ENCODE data around the gene GADD45A. TPM values are rescaled to one million over a fixed set of nuclear protein-coding genes. Genes with fewer than 3 reads are reported as not detected.

The GADD45A gene
- polyA plus RNA-seq, 3 donors: 117 to 145 (median 130) TPM

DNA sequence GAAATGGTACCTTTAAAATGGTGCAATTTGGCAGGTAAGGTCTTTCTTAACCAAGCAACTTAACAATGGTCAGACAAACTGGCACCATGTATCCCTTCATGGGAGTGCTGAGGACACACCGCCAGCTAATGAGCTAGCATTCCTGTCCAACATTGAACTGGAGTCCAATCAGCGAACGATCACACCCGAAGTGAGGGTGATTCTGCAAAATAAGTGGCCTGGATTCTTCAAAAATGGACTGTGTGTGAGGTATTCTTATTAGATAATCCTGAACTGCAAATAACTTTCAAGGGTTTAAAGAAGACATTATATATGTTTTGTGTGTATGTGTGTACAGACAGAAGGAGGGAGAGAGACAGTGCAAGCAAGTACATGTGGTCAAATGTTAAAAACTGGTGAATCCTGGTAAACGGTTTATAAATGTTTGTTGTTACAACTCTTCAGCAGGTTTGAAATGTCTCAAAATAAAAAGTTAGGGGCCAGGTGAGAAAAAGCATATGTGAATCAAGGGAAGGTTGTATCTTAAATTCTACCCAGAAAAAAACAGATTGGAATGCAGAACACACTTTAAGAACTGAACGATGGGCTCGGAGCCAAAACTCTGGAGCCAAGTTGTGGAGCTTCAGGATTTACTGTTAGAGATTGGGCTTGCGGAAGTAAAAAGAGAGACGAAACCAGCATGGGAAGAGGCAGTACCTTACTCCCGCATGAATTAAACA lies 20.9 kb downstream of the GADD45A start:
- DNase-seq (ENCODE audit: extremely low read depth in 1 of 11, low read depth in 9 of 11, low spot score in 4 of 11): no peak

DNA sequence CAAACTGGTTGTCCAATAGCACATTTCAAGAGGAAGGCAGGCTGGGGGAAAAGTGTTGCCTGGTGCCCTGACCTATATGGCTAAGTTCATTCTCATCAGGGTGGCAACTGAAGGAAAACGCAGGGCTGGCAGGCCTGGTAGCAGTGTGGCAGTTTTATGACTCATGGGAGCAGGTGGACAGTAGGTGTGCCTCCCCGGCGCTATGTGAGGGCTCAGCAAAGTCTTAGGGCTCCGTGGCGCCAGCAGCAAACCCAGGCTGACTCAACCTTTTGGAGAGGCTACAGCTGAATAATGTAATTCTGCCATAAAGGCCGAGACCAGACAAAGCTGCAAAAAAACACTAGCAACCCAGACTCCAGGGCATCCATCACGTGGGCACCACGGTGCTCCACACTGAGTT lies 23.6 kb downstream of the GADD45A start:
- DNase-seq (ENCODE audit: extremely low read depth in 1 of 11, low read depth in 9 of 11, low spot score in 4 of 11): no peak

DNA sequence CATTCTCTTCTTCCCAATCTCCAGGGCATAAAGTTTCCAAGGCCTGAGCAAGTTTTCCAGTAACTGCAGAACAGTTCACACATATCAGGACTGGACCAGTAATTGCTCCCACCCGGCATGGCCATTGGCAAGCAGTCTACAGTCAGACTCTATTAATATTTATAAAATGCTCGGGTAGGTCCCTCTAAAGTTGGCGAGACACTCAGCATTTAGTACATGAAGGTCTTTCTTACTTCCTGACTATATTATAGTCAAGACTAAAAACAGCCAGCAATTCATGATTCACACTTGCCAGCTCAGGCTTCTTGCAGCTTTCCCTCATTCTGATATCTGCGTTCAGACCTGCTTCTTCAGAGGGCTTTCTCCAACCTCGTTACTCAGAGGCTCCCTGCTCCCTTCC lies 25.4 kb downstream of the GADD45A start:
- no peak for DNase-seq (ENCODE audit: extremely low read depth in 1 of 11, low read depth in 9 of 11, low spot score in 4 of 11)

DNA sequence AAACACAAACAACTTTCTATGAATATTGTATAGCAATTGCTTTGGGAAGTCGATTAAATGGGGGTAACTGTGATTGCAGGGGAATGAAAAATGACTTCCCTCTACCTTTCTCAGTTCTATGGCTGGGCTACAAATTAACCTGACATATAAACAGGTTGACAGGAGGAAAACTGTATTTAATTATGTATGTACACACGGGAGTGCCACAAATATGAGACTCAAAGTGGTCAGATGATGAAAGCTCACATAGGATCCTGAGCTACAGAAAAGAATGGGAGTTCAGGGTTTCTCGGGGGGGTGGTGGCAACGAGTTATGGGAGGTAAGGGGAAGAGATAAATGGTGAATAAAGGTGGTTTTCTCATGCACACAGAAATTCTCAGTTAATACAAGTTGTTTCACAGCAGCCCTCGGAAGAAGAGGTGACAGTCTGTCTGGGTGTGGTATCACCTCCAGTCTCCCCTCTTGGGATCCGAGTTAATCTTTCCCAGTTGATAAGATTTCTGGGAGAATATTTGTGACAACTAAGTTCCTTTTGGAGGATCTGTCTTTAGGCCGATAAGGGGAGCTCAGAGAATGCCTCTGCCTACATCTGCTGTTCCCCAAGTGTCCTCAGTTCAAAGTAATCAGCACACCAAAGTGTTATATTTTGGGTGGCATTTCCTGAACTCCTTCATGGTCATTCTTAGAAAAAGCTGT lies 26.3 kb downstream of the GADD45A start:
- DNase-seq (ENCODE audit: extremely low read depth in 1 of 11, low read depth in 9 of 11, low spot score in 4 of 11): no peak

DNA sequence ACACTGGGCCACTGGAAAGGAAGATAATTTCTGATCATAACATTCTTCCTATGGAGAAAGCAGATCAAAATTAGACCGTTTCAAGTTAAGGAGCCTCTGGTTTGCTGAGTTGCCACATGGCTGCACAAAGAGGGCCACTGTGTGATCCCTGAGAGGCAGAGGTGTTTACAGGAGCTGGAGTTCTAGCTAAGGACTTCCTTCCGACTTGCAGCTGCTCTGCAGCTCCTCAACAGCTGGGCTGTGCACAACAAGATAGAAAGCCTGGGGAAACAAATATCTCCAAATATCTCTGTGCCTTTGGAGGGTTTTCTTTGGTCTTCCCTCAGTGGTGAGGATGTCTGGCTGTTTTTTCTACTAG lies 26.8 kb downstream of the GADD45A start:
- DNase-seq (ENCODE audit: extremely low read depth in 1 of 11, low read depth in 9 of 11, low spot score in 4 of 11): no peak

DNA sequence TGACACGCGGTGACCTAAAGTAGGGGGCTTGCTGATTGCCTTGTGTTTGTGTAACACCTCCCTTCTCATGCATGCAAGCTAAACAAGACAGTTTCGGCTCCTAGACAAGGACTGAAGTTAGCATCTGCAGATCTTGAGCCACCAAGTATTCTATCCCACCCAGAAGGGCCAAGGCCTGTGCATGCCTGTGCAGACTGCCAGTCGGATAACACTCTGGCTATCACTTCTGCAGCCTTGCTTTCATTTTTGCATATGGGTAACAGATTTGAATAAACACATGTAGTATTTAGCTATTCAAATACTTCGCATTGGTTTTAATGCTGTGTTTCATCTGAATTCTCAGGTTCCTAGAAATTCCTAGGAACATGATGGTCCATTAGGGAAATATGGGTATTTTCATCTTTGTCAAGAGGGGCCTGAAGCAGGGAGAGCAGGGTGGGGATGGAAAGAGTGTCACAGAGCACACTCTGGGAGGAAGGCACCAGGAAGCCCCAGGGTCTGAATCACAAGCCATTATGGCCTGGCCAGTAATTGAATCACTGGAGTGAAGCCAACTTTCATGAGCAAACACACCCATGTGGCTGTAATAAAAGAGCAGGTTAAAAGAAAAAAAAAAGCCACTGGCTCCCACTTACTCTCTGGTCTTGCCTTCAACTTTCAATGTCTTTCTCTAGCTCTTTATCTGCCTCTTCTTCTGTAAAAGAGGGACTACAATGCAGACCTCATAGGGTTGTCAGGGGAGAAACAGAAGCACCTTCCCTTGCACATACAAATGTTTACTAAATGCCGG lies 28.3 kb downstream of the GADD45A start:
- DNase-seq (ENCODE audit: extremely low read depth in 1 of 11, low read depth in 9 of 11, low spot score in 4 of 11): peak in 2 of 11 donors; percentile 20 to 30

DNA sequence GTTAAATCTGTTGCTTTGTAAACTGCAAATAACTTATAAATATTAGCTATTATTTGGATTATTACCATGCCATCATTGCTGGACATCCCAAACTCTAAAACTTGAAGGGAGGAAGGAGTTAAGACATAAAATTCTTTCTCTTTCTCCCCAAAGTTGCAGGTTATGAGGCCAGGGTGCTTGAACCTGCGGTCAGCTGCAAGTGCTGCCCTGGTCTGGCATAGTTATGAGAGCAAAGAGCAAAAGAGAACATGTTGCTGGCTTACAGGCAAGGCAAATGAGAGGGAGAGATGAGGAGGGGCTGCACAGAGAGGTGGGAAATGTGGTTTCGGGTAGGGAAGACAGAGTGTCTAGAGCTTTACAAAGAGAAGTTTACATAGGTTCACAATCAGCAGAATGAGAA lies 30.8 kb downstream of the GADD45A start:
- no peak for DNase-seq (ENCODE audit: extremely low read depth in 1 of 11, low read depth in 9 of 11, low spot score in 4 of 11)

DNA sequence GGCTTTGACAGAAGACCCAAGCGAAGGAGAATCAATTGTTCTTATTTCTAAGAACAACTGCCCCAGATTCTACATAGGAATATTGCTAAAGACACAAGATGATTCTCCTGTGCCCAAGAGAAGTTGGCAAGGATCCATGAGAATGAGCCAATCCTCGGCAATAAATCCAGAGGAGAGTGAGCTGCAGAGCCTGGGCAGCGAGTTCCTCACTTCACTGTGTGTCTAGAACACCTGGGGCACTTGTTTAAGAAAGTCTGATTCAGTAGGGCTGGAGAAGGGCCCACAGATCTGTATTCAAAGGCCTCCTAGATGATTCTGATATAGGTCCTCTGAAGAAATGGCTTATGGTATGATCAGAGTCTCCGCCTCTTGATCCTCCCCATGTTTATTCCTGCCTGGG lies 31.8 kb downstream of the GADD45A start:
- no peak for DNase-seq (ENCODE audit: extremely low read depth in 1 of 11, low read depth in 9 of 11, low spot score in 4 of 11)

DNA sequence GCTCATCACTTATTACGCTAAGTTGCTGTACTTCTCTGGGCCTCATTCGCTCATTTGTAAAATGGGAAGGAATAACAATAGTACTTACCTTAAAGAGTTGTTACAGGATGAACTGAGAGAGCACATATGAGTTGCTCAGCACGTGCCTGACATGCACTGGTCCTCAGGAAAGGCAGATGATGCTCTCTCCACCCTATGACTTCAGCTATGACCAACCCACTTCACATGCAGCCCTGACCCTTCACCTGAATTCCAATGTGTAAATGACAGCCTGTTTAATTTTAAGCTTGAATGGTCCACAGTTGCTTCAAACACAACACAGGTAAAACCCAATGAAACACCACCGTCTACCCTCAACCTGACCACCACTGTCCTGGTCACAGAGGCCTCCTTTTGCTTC lies 32.9 kb downstream of the GADD45A start:
- DNase-seq (ENCODE audit: extremely low read depth in 1 of 11, low read depth in 9 of 11, low spot score in 4 of 11): no peak

DNA sequence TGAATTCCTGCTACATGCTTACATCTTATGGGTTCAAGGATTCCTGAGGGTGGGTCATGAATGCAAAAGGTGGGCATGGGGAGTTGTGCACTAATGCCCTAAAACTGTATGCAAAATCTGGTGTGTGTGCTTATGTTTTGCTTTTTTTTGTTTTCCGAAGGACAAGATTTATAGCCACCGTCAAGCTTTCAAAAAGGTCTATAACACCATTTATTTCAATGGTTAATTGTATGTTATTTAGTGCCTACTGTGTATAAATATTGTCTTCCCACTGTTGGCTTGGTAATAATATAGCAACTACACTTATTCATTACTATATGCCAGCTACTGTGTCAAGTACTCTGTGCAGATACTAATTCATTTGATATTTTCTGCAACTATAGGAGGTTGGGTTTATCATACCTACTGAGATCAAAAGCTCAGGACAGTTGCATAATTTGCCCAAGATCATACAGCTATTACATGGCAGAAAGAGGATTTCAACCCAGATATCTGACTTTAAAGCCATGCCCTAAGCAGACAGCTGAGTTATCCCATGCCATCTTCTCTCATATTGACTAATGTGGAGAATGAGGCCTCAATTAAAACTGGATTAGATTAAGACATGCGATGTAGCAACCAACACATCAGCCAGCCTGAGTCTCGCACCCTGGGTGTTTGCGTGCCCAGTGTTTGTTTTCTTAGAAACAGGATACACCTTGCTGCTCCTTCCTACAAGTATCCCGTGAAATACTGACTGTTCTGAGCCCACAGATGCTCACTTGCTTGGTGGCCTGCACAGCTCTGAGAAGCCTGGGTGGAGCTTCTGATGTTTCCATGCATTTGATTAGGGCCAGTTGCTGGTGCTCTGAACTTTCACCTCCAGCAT lies 34.6 kb downstream of the GADD45A start:
- DNase-seq (ENCODE audit: extremely low read depth in 1 of 11, low read depth in 9 of 11, low spot score in 4 of 11): no peak

DNA sequence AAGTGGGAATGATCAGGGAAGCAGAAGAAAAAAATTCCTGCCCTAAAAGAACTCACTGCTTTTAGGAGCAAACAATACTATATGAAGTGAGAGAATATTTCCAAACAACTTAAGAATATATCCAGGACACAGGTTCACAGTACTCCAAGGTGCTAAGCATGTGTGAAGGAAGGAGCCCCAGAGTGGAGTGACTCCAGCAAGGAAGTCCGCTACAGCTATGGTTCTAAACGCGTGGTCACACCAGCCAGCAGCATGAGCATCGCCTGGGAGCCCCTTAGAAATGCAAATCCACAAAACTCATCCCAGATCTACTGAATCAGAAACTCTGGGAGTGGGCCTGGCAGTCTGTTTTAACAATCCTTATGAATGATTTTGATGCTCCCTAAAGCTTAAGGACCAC lies 36.1 kb downstream of the GADD45A start:
- no peak for DNase-seq (ENCODE audit: extremely low read depth in 1 of 11, low read depth in 9 of 11, low spot score in 4 of 11)

DNA sequence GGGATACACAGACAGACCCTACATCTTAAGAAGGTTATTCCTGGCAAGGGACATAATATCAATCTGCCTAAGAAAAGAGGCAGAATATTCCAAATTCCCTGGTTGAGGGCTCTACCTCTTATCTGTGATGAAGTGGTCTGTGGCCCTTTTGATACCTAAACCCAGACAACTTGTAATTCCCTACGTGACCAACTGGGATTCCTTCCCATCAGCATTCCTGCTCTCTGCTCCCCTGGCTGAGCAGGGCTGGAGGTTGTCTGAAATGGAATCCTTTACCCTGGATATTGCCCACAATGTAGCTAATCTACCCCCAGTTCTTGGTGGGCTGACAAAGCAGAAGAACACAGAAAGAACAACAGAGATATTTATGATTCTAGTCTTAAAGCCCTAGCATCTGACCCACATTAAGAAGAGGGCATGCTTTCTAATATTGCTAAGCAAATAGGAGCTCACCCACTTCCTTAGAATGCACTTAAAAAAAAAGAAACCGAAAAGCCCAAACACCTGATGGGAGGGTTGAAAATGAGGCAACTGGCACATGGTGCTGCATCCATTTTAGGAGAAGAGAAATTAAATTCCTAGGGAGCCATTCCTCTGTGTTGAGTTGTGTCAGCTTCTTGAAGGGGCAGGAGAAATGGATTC lies 36.8 kb downstream of the GADD45A start:
- DNase-seq (ENCODE audit: extremely low read depth in 1 of 11, low read depth in 9 of 11, low spot score in 4 of 11): no peak

DNA sequence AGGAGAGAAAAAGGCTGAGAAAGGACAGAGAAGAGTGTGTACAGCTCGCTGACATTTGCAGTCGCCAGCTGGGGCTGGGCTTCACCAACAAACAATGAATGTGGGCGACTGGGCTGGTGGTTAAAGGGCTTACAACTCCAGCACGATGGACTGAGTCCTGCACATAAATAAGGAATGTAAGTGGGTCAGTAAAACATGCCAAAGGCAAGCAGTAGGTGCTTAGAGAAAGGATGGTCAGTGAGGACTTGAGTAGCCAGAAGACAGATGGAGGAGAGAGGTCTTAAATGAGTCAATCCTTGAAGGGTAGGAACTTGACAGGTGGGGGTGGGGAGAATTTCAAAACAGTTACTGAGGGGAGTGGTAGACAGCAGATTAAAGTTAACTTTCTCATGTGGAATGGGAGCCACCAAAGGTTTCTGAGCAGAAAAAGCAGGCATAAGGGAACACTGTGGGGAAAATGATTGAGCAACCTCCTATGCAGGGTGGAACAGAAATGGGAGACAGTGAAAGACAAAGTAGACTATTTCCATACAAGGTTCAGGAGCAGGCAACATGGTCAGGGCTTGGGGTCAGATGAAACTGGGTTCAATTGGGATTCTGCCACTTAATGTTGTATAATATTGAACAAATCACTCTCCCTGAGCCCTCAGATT lies 37.4 kb downstream of the GADD45A start:
- no peak for DNase-seq (ENCODE audit: extremely low read depth in 1 of 11, low read depth in 9 of 11, low spot score in 4 of 11)

DNA sequence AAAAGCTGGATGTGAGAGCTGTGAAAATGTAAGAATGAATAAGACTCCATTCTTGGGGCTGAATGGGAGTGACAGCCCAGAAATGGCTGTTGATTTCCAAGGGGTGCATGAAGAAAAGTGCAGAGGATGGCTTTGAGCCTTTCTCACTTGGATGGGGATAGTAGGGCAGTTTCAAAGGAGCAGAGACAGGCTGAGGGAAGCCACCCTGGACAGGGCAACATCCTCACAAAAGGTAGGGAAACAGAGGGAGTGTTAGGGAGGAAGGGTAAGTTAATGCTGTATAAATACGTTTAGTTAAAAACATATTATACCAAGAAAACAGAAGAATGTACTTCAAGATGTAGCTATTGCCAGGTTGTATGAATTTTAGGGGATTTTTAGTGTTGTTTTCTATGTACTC lies 38.1 kb downstream of the GADD45A start:
- no peak for DNase-seq (ENCODE audit: extremely low read depth in 1 of 11, low read depth in 9 of 11, low spot score in 4 of 11)

DNA sequence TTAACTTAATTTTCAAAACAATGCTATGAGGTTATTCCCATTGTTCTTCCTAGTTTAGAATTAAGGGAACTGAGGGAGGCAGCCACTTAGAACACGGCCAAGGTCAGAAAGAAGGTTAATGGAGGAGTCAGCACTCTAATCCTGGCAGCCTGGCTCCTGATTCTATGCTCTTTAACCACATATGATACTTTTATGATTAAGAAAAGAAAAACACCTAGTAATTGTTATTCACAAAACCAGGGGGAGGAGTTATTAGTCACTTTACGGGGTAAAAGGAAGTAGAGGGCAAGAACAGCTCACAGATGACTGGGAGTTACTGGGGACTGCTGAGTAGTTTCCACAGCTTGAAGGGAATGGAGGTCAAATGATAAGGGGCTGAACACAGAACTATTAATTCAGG lies 38.6 kb downstream of the GADD45A start:
- no peak for DNase-seq (ENCODE audit: extremely low read depth in 1 of 11, low read depth in 9 of 11, low spot score in 4 of 11)

DNA sequence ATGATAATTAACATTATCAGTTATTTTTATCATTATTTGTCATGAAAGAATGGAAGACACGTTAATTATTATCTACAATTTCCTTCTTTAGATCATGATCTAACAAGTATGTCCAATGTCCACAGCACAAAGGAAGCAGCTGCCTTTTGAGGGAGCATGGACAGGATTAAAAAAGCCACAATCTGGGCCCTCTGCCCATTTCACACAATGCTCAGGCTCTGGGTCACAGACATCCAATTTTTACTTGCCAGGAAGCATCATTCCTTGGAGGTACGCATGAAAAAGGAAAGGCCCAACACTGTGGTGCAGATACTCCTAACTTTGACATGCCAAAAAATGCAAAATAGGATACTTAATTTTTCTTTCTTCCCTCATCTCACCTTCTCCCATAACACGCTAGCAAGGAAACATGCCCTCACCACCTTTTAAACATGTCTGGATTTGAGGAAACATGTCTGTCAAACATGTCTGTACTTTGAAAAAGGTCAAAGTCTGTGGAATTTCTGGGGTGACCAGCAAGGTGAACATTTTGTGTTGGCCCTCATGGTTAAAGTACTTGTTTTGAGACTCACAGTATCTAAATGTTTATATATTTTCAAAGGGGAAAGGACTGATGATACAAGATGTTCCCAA lies 40.0 kb downstream of the GADD45A start:
- peak in 1 of 11 donors; percentile 48 for DNase-seq (ENCODE audit: extremely low read depth in 1 of 11, low read depth in 9 of 11, low spot score in 4 of 11)

DNA sequence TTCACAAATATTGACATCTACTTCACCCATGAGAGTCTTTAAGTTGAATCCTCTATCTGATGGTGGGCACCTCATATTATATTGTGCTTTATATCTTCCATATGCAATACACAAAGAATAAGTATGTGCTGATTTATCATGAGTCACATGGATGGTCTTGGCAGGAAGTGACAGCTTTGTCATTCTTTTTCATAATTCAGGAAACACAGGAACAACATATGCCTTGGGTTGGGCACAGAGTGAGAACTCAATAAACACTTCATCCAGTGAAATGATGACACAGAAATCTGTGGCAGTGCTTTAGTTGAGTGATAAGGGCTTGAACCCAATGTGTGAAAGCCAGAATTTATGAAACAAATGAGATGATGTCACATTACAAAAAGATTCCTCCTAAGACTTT lies 41.2 kb downstream of the GADD45A start:
- DNase-seq (ENCODE audit: extremely low read depth in 1 of 11, low read depth in 9 of 11, low spot score in 4 of 11): no peak

DNA sequence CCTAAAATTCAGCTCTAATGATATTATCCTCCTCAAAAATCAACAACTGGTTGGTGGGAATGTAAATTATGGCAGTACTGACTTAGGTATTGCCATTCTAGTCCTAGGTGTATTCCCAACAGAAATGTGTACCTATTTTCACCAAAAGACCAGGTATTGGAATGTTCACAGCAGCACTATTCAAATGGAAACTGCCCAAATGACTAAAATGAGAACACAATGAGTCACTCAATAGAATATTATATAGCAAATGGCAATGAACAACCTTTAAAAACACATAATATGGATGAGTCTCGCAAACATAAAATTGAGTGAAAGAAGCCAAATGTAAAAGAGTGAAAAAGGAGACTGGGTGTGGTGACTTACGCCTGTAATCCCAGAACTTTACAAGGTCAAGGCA lies 44.9 kb downstream of the GADD45A start:
- DNase-seq (ENCODE audit: extremely low read depth in 1 of 11, low read depth in 9 of 11, low spot score in 4 of 11): no peak
